Neural progenitor cell (in vitro differentiated cells): ENCODE results near the gene CHCHD6. TPM values are rescaled to one million over a fixed set of nuclear protein-coding genes. Genes with fewer than 3 reads are reported as not detected.

Experiments used
- DNase-seq: peaks from one replicate; pipeline ENCODE4 v3.0.0-alpha.2; 2016; ENCODE audit warnings: low spot score
- H2AFZ ChIP-seq: fragments of 200-600 bp; sonication (generic); replicated peaks from 2 replicates; pipeline ENCODE4 v1.6.1; 2016; ENCODE audit warnings: antibody characterized with exemption
- H3F3A ChIP-seq: fragments of 200-600 bp; sonication (generic); 2 replicates; pipeline ENCODE4 v1.6.1; 2016; ENCODE audit warnings: antibody characterized with exemption, low read depth
- H3K27ac ChIP-seq: fragments of 200-600 bp; sonication (generic); 2 replicates; pipeline ENCODE4 v1.5.1; 2016; ENCODE audit warnings: mild to moderate bottlenecking
- H3K27me3 ChIP-seq: fragments of 200-600 bp; sonication (generic); 2 replicates; pipeline ENCODE4 v1.6.1; 2016; ENCODE audit warnings: mild to moderate bottlenecking, moderate library complexity
- H3K36me3 ChIP-seq: fragments of 200-600 bp; sonication (generic); 2 replicates; pipeline ENCODE4 v1.5.1; 2016
- H3K4me1 ChIP-seq: fragments of 200-600 bp; sonication (generic); 2 replicates; pipeline ENCODE4 v1.6.1; 2016; ENCODE audit warnings: mixed run types
- H3K4me2 ChIP-seq: fragments of 200-600 bp; sonication (generic); 2 replicates; pipeline ENCODE4 v1.6.1; 2016
- H3K4me3 ChIP-seq: fragments of 200-600 bp; sonication (generic); 2 replicates; pipeline ENCODE4 v1.5.1; 2016
- H3K79me2 ChIP-seq: fragments of 200-600 bp; sonication (generic); 2 replicates; pipeline ENCODE4 v1.6.1; 2016; ENCODE audit warnings: low read depth
- H3K9ac ChIP-seq: fragments of 200-600 bp; sonication (generic); 2 replicates; pipeline ENCODE4 v1.6.1; 2016
- H3K9me3 ChIP-seq: fragments of 200-600 bp; sonication (generic); 2 replicates; pipeline ENCODE4 v1.5.1; 2016; ENCODE audit warnings: low read depth
- H4K20me1 ChIP-seq: fragments of 200-600 bp; sonication (generic); 2 replicates; pipeline ENCODE4 v1.6.1; 2016; ENCODE audit warnings: low read depth
- H3K27ac Mint-ChIP-seq: 3 replicates; pipeline ENCODE4 v1.8.0; 2021; ENCODE audit warnings: mixed read lengths
- H3K27me3 Mint-ChIP-seq: 2 replicates; pipeline ENCODE4 v1.8.0; 2022; ENCODE audit warnings: low read depth, mild to moderate bottlenecking, inconsistent platforms, moderate library complexity, mixed read lengths; ENCODE audit not compliant: insufficient read depth
- H3K36me3 Mint-ChIP-seq: 3 replicates; pipeline ENCODE4 v1.8.0; 2021; ENCODE audit warnings: mixed read lengths
- H3K4me1 Mint-ChIP-seq: 3 replicates; pipeline ENCODE4 v1.8.0; 2021; ENCODE audit warnings: mixed read lengths
- H3K4me3 Mint-ChIP-seq: 3 replicates; pipeline ENCODE4 v1.8.0; 2021; ENCODE audit warnings: mild to moderate bottlenecking, moderate library complexity, mixed read lengths
- H3K9me3 Mint-ChIP-seq: 3 replicates; pipeline ENCODE4 v1.8.0; 2020; ENCODE audit warnings: mixed read lengths
- CTCF ChIP-seq: fragments of 200-600 bp; sonication (generic); IDR thresholded peaks from 2 replicates; pipeline ENCODE4 v1.5.1; 2017; ENCODE audit warnings: antibody characterized with exemption, mild to moderate bottlenecking
- EZH2 ChIP-seq: fragments of 200-600 bp; sonication (generic); IDR thresholded peaks from 2 replicates; pipeline ENCODE4 v1.6.1; 2017; ENCODE audit warnings: antibody characterized with exemption, mild to moderate bottlenecking, moderate library complexity
- EZH2phosphoT487 ChIP-seq: fragments of 200-600 bp; sonication (generic); IDR thresholded peaks from 2 replicates; pipeline ENCODE4 v1.6.1; 2017; ENCODE audit warnings: antibody characterized with exemption
- total RNA-seq: library from RNA; depleted of rRNA; stranded (reverse); fragments of >200 nt; gene quantifications from 2 replicates; pipeline ENCODE4 v1.2.3, GENCODE V29; 2015; ENCODE audit warnings: low replicate concordance

CHCHD6 gene
- total RNA-seq, 1 donor from 2014 or later = 35.7 TPM

GRCh38 chr3:126659915-126660886, 43.8 kb upstream of the CHCHD6 start:
- Mint-ChIP-seq H3K4me3 (no peak overlapping the region), H3K4me1 (peaks cover 4% of the 10 kb centered on the region), H3K27ac (no peak overlapping the region), H3K27me3 (peaks cover 6% of the 10 kb centered on the region), H3K9me3 (peaks cover 12% of the 10 kb centered on the region), H3K36me3 (no peaks in the 10 kb centered on the region)
- Histone ChIP-seq H3K4me3 (no peak overlapping the region), H3K9me3 (no peaks in the 10 kb centered on the region), H3K4me1 (peaks cover 3% of the 10 kb centered on the region), H2AFZ (peak overlapping the region; percentile 34), H3K27me3 (peaks cover 77% of the 10 kb centered on the region), H3K9ac (no peak overlapping the region), H3K27ac (no peak overlapping the region), H3F3A (peaks cover 13% of the 10 kb centered on the region), H3K4me2 (no peak overlapping the region), H4K20me1 (peaks cover 1% of the 10 kb centered on the region), H3K79me2 (no peaks in the 10 kb centered on the region), H3K36me3 (no peaks in the 10 kb centered on the region)
- DNase-seq = peak; percentile 47
- no peak for TF ChIP-seq EZH2
- peak; percentile 48 for TF ChIP-seq CTCF
- no peak for TF ChIP-seq EZH2phosphoT487

- H3K79me2 ChIP-seq = no peaks in the 10 kb centered on the region
- H3K27me3 ChIP-seq = peaks cover 76% of the 10 kb centered on the region
- no peaks in the 10 kb centered on the region for H3K36me3 Mint-ChIP-seq
- no peaks in the 10 kb centered on the region for H3K36me3 ChIP-seq
- DNase-seq = no peak
- H3K4me2 ChIP-seq = no peak overlapping the region
- peaks cover 12% of the 10 kb centered on the region for H3K9me3 Mint-ChIP-seq
- no peaks in the 10 kb centered on the region for H3K9me3 ChIP-seq
- TF ChIP-seq CTCF = no peak
- TF ChIP-seq EZH2 = no peak
- peaks cover 3% of the 10 kb centered on the region for H3K4me1 Mint-ChIP-seq
- H3K9ac ChIP-seq = no peak overlapping the region
- H3K4me3 ChIP-seq = no peak overlapping the region
- H3K27ac Mint-ChIP-seq = no peak overlapping the region
- H3F3A ChIP-seq = peaks cover 18% of the 10 kb centered on the region
- H3K4me3 Mint-ChIP-seq = no peak overlapping the region
- peaks cover 3% of the 10 kb centered on the region for H3K4me1 ChIP-seq
- no peak overlapping the region for H3K27ac ChIP-seq
- H3K27me3 Mint-ChIP-seq = peaks cover 8% of the 10 kb centered on the region
- H2AFZ ChIP-seq = no peak overlapping the region
- H4K20me1 ChIP-seq = peaks cover 6% of the 10 kb centered on the region
Measured at GRCh38 chr3:126661532-126662364, 42.3 kb upstream of the CHCHD6 start.

- no peak overlapping the region for H3K4me3 ChIP-seq
- peaks cover 85% of the 10 kb centered on the region for H3K27me3 ChIP-seq
- H3K36me3 ChIP-seq = no peaks in the 10 kb centered on the region
- Mint-ChIP-seq H3K27me3 (peaks cover 8% of the 10 kb centered on the region), H3K9me3 (peaks cover 9% of the 10 kb centered on the region), H3K27ac (no peak overlapping the region), H3K4me1 (peaks cover 3% of the 10 kb centered on the region), H3K4me3 (no peak overlapping the region), H3K36me3 (no peaks in the 10 kb centered on the region)
- H3K27ac ChIP-seq = no peak overlapping the region
- H4K20me1 ChIP-seq = peaks cover 6% of the 10 kb centered on the region
- no peaks in the 10 kb centered on the region for H3K79me2 ChIP-seq
- no peaks in the 10 kb centered on the region for H3K9me3 ChIP-seq
- DNase-seq = no peak
- H3K4me2 ChIP-seq = no peak overlapping the region
- H3F3A ChIP-seq = peaks cover 18% of the 10 kb centered on the region
- H3K4me1 ChIP-seq = peaks cover 3% of the 10 kb centered on the region
- no peak overlapping the region for H3K9ac ChIP-seq
- no peak for TF ChIP-seq EZH2phosphoT487
- no peak overlapping the region for H2AFZ ChIP-seq
Measured at GRCh38 chr3:126663257-126663656, 40.8 kb upstream of the CHCHD6 start.
